Measurements from ENCODE around the gene RPEL1. TPM values are rescaled to one million over a fixed set of nuclear protein-coding genes. Genes with fewer than 3 reads are reported as not detected.
"Not testable (repeated sequence)": the region's sequence is repeated elsewhere in the genome, so short reads cannot be mapped to it uniquely, and the experiment has no call there.

The RPEL1 gene
- not detected for total RNA-seq
- total RNA-seq (2013): 0.18 TPM
- total RNA-seq: 0 to 0.37 (median 0.08) reads per million in 29 experiments

GRCh38 chr10:103245587-103245986, at the start of gene RPEL1:
Gene RPEL1 (plus strand): TSS chr10:103245887. CDS start chr10:103245997, 110 bp downstream.
- H3K4me1 Mint-ChIP-seq; H3K4me1 ChIP-seq (ENCODE audit: control insufficient read depth in 1 of 2, extremely low read depth in 1 of 2, insufficient read depth in 2 of 2, low read length in 2 of 2); DNase-seq; CTCF ChIA-PET; H3K4me3 ChIP-seq (ENCODE audit: control insufficient read depth in 1 of 2, extremely low read depth in 1 of 2, low read length in 1 of 2); ATAC-seq (replicated peaks in 1 of 4); H3K36me3 Mint-ChIP-seq; H3K27ac Mint-ChIP-seq; H3K9me3 ChIP-seq; H3K27me3 Mint-ChIP-seq; H3K27ac ChIP-seq (ENCODE audit: low read length); POLR2A ChIA-PET; H3K36me3 ChIP-seq (ENCODE audit: control insufficient read depth in 2 of 2, extremely low read depth in 1 of 2, insufficient read depth in 1 of 2, low read length in 1 of 2); H3K4me3 Mint-ChIP-seq; H3K9me3 Mint-ChIP-seq: not testable (repeated sequence)
- 89% methylated on average over 7 of the region's 7 CpGs for WGBS (ENCODE audit: insufficient coverage)
- H3K27me3 ChIP-seq (replicated peaks in 1 of 2; ENCODE audit: control insufficient read depth in 2 of 2, extremely low read depth in 1 of 2, insufficient read depth in 2 of 2, low read length in 1 of 2): peaks cover 0 to 10% of the 10 kb centered on the region in 2 experiments

DNA sequence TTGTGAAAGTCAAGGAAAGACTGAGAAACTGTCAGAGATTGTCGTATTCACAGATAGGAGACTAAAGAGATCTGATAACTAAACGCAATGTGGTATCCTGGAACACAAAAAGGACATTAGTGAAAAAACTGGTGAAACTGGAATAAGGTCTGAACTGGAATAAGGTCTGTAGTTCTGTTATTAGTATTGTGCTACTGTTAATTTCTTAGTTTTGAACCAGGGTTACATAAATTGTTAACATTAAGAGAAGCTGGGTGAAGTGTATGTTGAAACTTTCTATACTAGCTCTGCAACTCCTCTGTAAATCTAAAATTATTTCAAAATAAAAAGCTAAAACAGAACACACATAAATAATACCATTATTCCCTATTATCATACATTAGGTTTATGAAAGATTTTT, 49.2 kb upstream of the RPEL1 start:
- no peaks in the 10 kb centered on the region for H3K27me3 Mint-ChIP-seq
- peaks cover 12 to 21% (median 20%) of the 10 kb centered on the region in 3 donors for H3K4me1 Mint-ChIP-seq
- no peaks in the 10 kb centered on the region for H3K27me3 ChIP-seq (replicated peaks in 1 of 2; ENCODE audit: control insufficient read depth in 2 of 2, extremely low read depth in 1 of 2, insufficient read depth in 2 of 2, low read length in 1 of 2)
- DNase-seq (no peak), ATAC-seq (replicated peaks in 1 of 4) (no peak)
- CTCF ChIA-PET: interaction anchor here in 1 of 2 donors (0.6 kb wide), 1 partner anchor 26 kb away, joined by 3 read pairs; no protein-coding TSS in a partner anchor
- no peak overlapping the region for H3K27ac Mint-ChIP-seq
- no peaks in the 10 kb centered on the region for H3K36me3 ChIP-seq (ENCODE audit: control insufficient read depth in 2 of 2, extremely low read depth in 1 of 2, insufficient read depth in 1 of 2, low read length in 1 of 2)
- WGBS (ENCODE audit: insufficient coverage): 85% methylated on average over 2 of the region's 2 CpGs
- H3K27ac ChIP-seq (ENCODE audit: low read length): no peak overlapping the region
- no peak overlapping the region for H3K4me3 ChIP-seq (ENCODE audit: control insufficient read depth in 1 of 2, extremely low read depth in 1 of 2, low read length in 1 of 2)
- H3K36me3 Mint-ChIP-seq: no peaks in the 10 kb centered on the region
- H3K9me3 Mint-ChIP-seq: no peaks in the 10 kb centered on the region
- POLR2A ChIA-PET: no interaction called here
- H3K9me3 ChIP-seq: no peaks in the 10 kb centered on the region
- no peak overlapping the region for H3K4me3 Mint-ChIP-seq
- H3K4me1 ChIP-seq (ENCODE audit: control insufficient read depth in 1 of 2, extremely low read depth in 1 of 2, insufficient read depth in 2 of 2, low read length in 2 of 2): peaks cover 4 to 11% of the 10 kb centered on the region in 2 experiments

- Mint-ChIP-seq H3K9me3 (no peaks in the 10 kb centered on the region), H3K36me3 (no peaks in the 10 kb centered on the region), H3K4me1 (peaks cover 5 to 15% (median 13%) of the 10 kb centered on the region in 3 donors), H3K4me3 (no peak overlapping the region), H3K27me3 (no peaks in the 10 kb centered on the region), H3K27ac (no peak overlapping the region)
- ChIA-PET CTCF (interaction anchor here (0.6 kb wide), 2 partner anchors 27 to 568 kb away, joined by 3 to 4 read pairs; no protein-coding TSS in a partner anchor), POLR2A (no interaction called here)
- ATAC-seq (replicated peaks in 1 of 4) (no peak), DNase-seq (peak in 1 of 35 experiments; percentile 4)
- no peaks in the 10 kb centered on the region for H3K9me3 ChIP-seq
- 89% methylated on average over 1 of the region's 3 CpGs for WGBS (ENCODE audit: insufficient coverage)
- no peak overlapping the region for H3K27ac ChIP-seq (ENCODE audit: low read length)
- no peaks in the 10 kb centered on the region for H3K27me3 ChIP-seq (replicated peaks in 1 of 2; ENCODE audit: control insufficient read depth in 2 of 2, extremely low read depth in 1 of 2, insufficient read depth in 2 of 2, low read length in 1 of 2)
- H3K4me3 ChIP-seq (ENCODE audit: control insufficient read depth in 1 of 2, extremely low read depth in 1 of 2, low read length in 1 of 2): no peak overlapping the region
- H3K4me1 ChIP-seq (ENCODE audit: control insufficient read depth in 1 of 2, extremely low read depth in 1 of 2, insufficient read depth in 2 of 2, low read length in 2 of 2): peaks cover 0 to 6% of the 10 kb centered on the region in 2 experiments
- H3K36me3 ChIP-seq (ENCODE audit: control insufficient read depth in 2 of 2, extremely low read depth in 1 of 2, insufficient read depth in 1 of 2, low read length in 1 of 2): no peaks in the 10 kb centered on the region
Observed at GRCh38 chr10:103197174-103197573, 48.5 kb upstream of the RPEL1 start.

GRCh38 chr10:103197903-103198302, 47.8 kb upstream of the RPEL1 start:
- Mint-ChIP-seq H3K4me1 (peaks cover 5 to 12% (median 12%) of the 10 kb centered on the region in 3 donors), H3K27me3 (no peaks in the 10 kb centered on the region), H3K36me3 (no peaks in the 10 kb centered on the region), H3K27ac (no peak overlapping the region), H3K4me3 (no peak overlapping the region), H3K9me3 (no peaks in the 10 kb centered on the region)
- H3K27ac ChIP-seq (ENCODE audit: low read length): no peak overlapping the region
- ATAC-seq (replicated peaks in 1 of 4) (no peak), DNase-seq (no peak)
- 100% methylated on average over 1 of the region's 2 CpGs for WGBS (ENCODE audit: insufficient coverage)
- no peaks in the 10 kb centered on the region for H3K36me3 ChIP-seq (ENCODE audit: control insufficient read depth in 2 of 2, extremely low read depth in 1 of 2, insufficient read depth in 1 of 2, low read length in 1 of 2)
- H3K27me3 ChIP-seq (replicated peaks in 1 of 2; ENCODE audit: control insufficient read depth in 2 of 2, extremely low read depth in 1 of 2, insufficient read depth in 2 of 2, low read length in 1 of 2): no peaks in the 10 kb centered on the region
- H3K9me3 ChIP-seq: no peaks in the 10 kb centered on the region
- H3K4me1 ChIP-seq (ENCODE audit: control insufficient read depth in 1 of 2, extremely low read depth in 1 of 2, insufficient read depth in 2 of 2, low read length in 2 of 2): peaks cover 0 to 6% of the 10 kb centered on the region in 2 experiments
- CTCF ChIA-PET: interaction anchor here in 1 of 2 donors (0.6 kb wide), 1 partner anchor 568 kb away, joined by 4 read pairs; no protein-coding TSS in a partner anchor
- H3K4me3 ChIP-seq (ENCODE audit: control insufficient read depth in 1 of 2, extremely low read depth in 1 of 2, low read length in 1 of 2): no peak overlapping the region
- POLR2A ChIA-PET: no interaction called here

GRCh38 chr10:103198648-103199047, 47.0 kb upstream of the RPEL1 start:
- Mint-ChIP-seq H3K36me3 (no peaks in the 10 kb centered on the region), H3K27me3 (no peaks in the 10 kb centered on the region), H3K9me3 (no peaks in the 10 kb centered on the region), H3K27ac (no peak overlapping the region), H3K4me3 (no peak overlapping the region), H3K4me1 (peaks cover under 1 to 8% (median 8%) of the 10 kb centered on the region in 3 donors)
- ATAC-seq (replicated peaks in 1 of 4) (no peak), DNase-seq (no peak)
- Histone ChIP-seq H3K4me1 (ENCODE audit: control insufficient read depth in 1 of 2, extremely low read depth in 1 of 2, insufficient read depth in 2 of 2, low read length in 2 of 2) (peaks cover 0 to 1% of the 10 kb centered on the region in 2 experiments), H3K27ac (ENCODE audit: low read length) (no peak overlapping the region), H3K36me3 (ENCODE audit: control insufficient read depth in 2 of 2, extremely low read depth in 1 of 2, insufficient read depth in 1 of 2, low read length in 1 of 2) (no peaks in the 10 kb centered on the region), H3K4me3 (ENCODE audit: control insufficient read depth in 1 of 2, extremely low read depth in 1 of 2, low read length in 1 of 2) (no peak overlapping the region), H3K9me3 (no peaks in the 10 kb centered on the region), H3K27me3 (replicated peaks in 1 of 2; ENCODE audit: control insufficient read depth in 2 of 2, extremely low read depth in 1 of 2, insufficient read depth in 2 of 2, low read length in 1 of 2) (no peaks in the 10 kb centered on the region)
- ChIA-PET CTCF (no interaction called here), POLR2A (no interaction called here)
- WGBS (ENCODE audit: insufficient coverage): no CpG with 5 or more reads among the region's 8 CpGs

DNA sequence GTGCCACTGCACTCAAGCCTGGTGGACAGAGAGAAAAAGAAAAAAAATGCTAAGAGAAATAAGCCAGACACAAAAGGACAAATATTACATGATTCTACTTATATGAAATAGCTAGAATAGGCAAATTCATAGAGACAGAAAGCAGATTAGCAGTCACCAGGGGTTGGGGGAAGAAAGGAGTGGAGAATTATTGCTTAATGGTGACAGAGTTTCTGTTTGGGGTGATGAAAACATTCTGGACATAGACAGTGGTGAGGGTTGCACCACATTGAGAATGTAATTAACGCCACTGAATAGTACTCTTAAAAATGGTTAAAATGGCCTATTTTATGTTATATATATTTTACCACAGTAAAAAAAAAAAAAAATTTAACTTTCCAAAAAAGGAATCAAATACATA, 46.2 kb upstream of the RPEL1 start:
- no peak overlapping the region for H3K4me3 ChIP-seq (ENCODE audit: control insufficient read depth in 1 of 2, extremely low read depth in 1 of 2, low read length in 1 of 2)
- ChIA-PET POLR2A (no interaction called here), CTCF (no interaction called here)
- no CpG with 5 or more reads among the region's 1 CpG for WGBS (ENCODE audit: insufficient coverage)
- Mint-ChIP-seq H3K27ac (no peak overlapping the region), H3K36me3 (no peaks in the 10 kb centered on the region), H3K9me3 (no peaks in the 10 kb centered on the region), H3K4me1 (peaks cover 0 to 3% (median 3%) of the 10 kb centered on the region in 3 donors), H3K27me3 (no peaks in the 10 kb centered on the region), H3K4me3 (no peak overlapping the region)
- H3K4me1 ChIP-seq (ENCODE audit: control insufficient read depth in 1 of 2, extremely low read depth in 1 of 2, insufficient read depth in 2 of 2, low read length in 2 of 2): no peaks in the 10 kb centered on the region
- no peaks in the 10 kb centered on the region for H3K36me3 ChIP-seq (ENCODE audit: control insufficient read depth in 2 of 2, extremely low read depth in 1 of 2, insufficient read depth in 1 of 2, low read length in 1 of 2)
- no peak overlapping the region for H3K27ac ChIP-seq (ENCODE audit: low read length)
- ATAC-seq (replicated peaks in 1 of 4): no peak
- no peak for DNase-seq
- H3K27me3 ChIP-seq (replicated peaks in 1 of 2; ENCODE audit: control insufficient read depth in 2 of 2, extremely low read depth in 1 of 2, insufficient read depth in 2 of 2, low read length in 1 of 2): no peaks in the 10 kb centered on the region
- H3K9me3 ChIP-seq: no peaks in the 10 kb centered on the region

- POLR2A ChIA-PET: no interaction called here
Observed at GRCh38 chr10:103202319-103202718, 43.4 kb upstream of the RPEL1 start.

More at GRCh38 chr10:103202319-103202718, 43.4 kb upstream of the RPEL1 start:
- CTCF ChIA-PET: no interaction called here
- H3K27ac Mint-ChIP-seq: no peak overlapping the region
- H3K36me3 ChIP-seq (ENCODE audit: control insufficient read depth in 2 of 2, extremely low read depth in 1 of 2, insufficient read depth in 1 of 2, low read length in 1 of 2): no peaks in the 10 kb centered on the region
- H3K4me3 Mint-ChIP-seq: no peak overlapping the region
- DNase-seq (no peak), ATAC-seq (replicated peaks in 1 of 4) (no peak)
- peaks cover 0 to under 1% (median under 1%) of the 10 kb centered on the region in 3 donors for H3K4me1 Mint-ChIP-seq
- H3K27me3 Mint-ChIP-seq: no peaks in the 10 kb centered on the region
- H3K27me3 ChIP-seq (replicated peaks in 1 of 2; ENCODE audit: control insufficient read depth in 2 of 2, extremely low read depth in 1 of 2, insufficient read depth in 2 of 2, low read length in 1 of 2): no peaks in the 10 kb centered on the region
- H3K27ac ChIP-seq (ENCODE audit: low read length): no peak overlapping the region
- no peaks in the 10 kb centered on the region for H3K4me1 ChIP-seq (ENCODE audit: control insufficient read depth in 1 of 2, extremely low read depth in 1 of 2, insufficient read depth in 2 of 2, low read length in 2 of 2)
- H3K9me3 ChIP-seq: no peaks in the 10 kb centered on the region
- peaks cover 0 to 3% (median 0%) of the 10 kb centered on the region in 3 donors for H3K9me3 Mint-ChIP-seq
- no peak overlapping the region for H3K4me3 ChIP-seq (ENCODE audit: control insufficient read depth in 1 of 2, extremely low read depth in 1 of 2, low read length in 1 of 2)
- WGBS (ENCODE audit: insufficient coverage): 75% methylated on average over 2 of the region's 7 CpGs
- no peaks in the 10 kb centered on the region for H3K36me3 Mint-ChIP-seq

All from T-cell (primary cell).